OCI-LY1 (cell line): ENCODE data around the gene KCNIP3.

ENCODE experiments used
- EZH2 ChIP-seq: fragments of 200-600 bp; sonication (generic), shearing (Covaris generic); IDR thresholded peaks from 2 replicates; pipeline ENCODE4 v1.8.0; 2017; ENCODE audit warnings: borderline replicate concordance, mixed run types, mild to moderate bottlenecking, antibody characterized with exemption, low read length, moderate library complexity, mixed read lengths
- TF ChIP-seq, protein P1 (sequence below): fragments of 200-600 bp; sonication (generic), shearing (Covaris generic); IDR thresholded peaks from 2 replicates; pipeline ENCODE4 v1.5.1; 2017; ENCODE audit warnings: mild to moderate bottlenecking, antibody characterized with exemption, low read length, moderate library complexity, mixed read lengths

GRCh38 chr2:95316466-95317122 is 19.4 kb downstream of the KCNIP3 start:
- TF ChIP-seq, protein P1, sequence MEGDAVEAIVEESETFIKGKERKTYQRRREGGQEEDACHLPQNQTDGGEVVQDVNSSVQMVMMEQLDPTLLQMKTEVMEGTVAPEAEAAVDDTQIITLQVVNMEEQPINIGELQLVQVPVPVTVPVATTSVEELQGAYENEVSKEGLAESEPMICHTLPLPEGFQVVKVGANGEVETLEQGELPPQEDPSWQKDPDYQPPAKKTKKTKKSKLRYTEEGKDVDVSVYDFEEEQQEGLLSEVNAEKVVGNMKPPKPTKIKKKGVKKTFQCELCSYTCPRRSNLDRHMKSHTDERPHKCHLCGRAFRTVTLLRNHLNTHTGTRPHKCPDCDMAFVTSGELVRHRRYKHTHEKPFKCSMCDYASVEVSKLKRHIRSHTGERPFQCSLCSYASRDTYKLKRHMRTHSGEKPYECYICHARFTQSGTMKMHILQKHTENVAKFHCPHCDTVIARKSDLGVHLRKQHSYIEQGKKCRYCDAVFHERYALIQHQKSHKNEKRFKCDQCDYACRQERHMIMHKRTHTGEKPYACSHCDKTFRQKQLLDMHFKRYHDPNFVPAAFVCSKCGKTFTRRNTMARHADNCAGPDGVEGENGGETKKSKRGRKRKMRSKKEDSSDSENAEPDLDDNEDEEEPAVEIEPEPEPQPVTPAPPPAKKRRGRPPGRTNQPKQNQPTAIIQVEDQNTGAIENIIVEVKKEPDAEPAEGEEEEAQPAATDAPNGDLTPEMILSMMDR: no peak
- TF ChIP-seq EZH2: no peak
